A673 (cell line): Measurements from ENCODE around the gene SPON1.

ENCODE experiments used
- EZH2 ChIP-seq: fragments of 200-600 bp; sonication (generic); IDR thresholded peaks from 2 replicates; pipeline ENCODE4 v1.6.1; 2017; ENCODE audit warnings: borderline replicate concordance, low read depth, mild to moderate bottlenecking, mixed read lengths, antibody characterized with exemption, low read length; ENCODE audit not compliant: poor library complexity, severe bottlenecking
- TF ChIP-seq, protein P1 (sequence below): fragments of 300-800, 200-600 bp; sonication (generic); conservative IDR thresholded peaks from 2 replicates; pipeline ENCODE4 v1.5.1; 2017; ENCODE audit warnings: low read depth, mild to moderate bottlenecking, antibody characterized with exemption, low read length, moderate library complexity, mixed read lengths

DNA sequence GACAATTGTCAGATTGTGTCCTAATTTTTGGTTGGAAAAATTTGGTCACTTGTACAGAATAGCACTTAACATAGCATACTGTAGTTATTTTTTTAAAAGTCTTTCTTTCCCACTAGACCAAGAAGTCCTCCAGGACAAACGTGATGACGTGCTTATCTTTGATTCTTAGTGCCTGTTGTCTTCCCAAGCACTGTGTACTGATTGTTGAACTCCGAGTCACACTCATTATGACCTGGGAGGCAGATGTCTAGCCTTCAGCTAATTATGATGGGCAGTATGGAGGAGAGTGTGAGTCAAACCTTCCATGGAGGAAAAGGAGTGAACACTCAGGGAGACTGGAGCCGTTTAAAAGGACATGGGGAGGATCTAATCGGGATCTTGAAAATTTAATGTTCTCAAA is 119.8 kb downstream of the SPON1 start:
- TF ChIP-seq, protein P1, sequence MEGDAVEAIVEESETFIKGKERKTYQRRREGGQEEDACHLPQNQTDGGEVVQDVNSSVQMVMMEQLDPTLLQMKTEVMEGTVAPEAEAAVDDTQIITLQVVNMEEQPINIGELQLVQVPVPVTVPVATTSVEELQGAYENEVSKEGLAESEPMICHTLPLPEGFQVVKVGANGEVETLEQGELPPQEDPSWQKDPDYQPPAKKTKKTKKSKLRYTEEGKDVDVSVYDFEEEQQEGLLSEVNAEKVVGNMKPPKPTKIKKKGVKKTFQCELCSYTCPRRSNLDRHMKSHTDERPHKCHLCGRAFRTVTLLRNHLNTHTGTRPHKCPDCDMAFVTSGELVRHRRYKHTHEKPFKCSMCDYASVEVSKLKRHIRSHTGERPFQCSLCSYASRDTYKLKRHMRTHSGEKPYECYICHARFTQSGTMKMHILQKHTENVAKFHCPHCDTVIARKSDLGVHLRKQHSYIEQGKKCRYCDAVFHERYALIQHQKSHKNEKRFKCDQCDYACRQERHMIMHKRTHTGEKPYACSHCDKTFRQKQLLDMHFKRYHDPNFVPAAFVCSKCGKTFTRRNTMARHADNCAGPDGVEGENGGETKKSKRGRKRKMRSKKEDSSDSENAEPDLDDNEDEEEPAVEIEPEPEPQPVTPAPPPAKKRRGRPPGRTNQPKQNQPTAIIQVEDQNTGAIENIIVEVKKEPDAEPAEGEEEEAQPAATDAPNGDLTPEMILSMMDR, result no peak
- TF ChIP-seq EZH2, result no peak
